Stimulated activated CD8-positive, alpha-beta memory T cell treated with anti-CD3 and anti-CD28 coated beads, Interleukin-2, amount 100 ng/mL, for 1 hour (primary cell): ENCODE measurements around the gene SLC35E1.
A peak's percentile ranks its signal among the peaks of the same experiment; 100 is the strongest.

Source experiments
- DNase-seq, 2 donors: peaks; one replicate each; pipeline ENCODE4 v3.0.0-alpha.2; 2020; ENCODE audit warnings: low read depth in 2 of 2

SLC35E1 gene

GRCh38 chr19:16598848-16599247, 26.6 kb upstream of the SLC35E1 start:
- DNase-seq, result no peak

GRCh38 chr19:16596399-16596798, 24.2 kb upstream of the SLC35E1 start:
- no peak for DNase-seq

- DNase-seq, result no peak
Observed at GRCh38 chr19:16595097-16595496, 22.9 kb upstream of the SLC35E1 start.

GRCh38 chr19:16594681-16595091, 22.5 kb upstream of the SLC35E1 start:
- no peak for DNase-seq

- DNase-seq, result peak in 1 of 2 donors; percentile 19
Observed at GRCh38 chr19:16594131-16594586, 21.9 kb upstream of the SLC35E1 start.

GRCh38 chr19:16593181-16593580, 21.0 kb upstream of the SLC35E1 start:
- no peak for DNase-seq

- DNase-seq, result no peak
Observed at GRCh38 chr19:16591803-16592556, 19.8 kb upstream of the SLC35E1 start.

- DNase-seq, result no peak
Observed at GRCh38 chr19:16590876-16591802, 18.9 kb upstream of the SLC35E1 start.

GRCh38 chr19:16589917-16590316, 17.7 kb upstream of the SLC35E1 start:
- DNase-seq, result no peak

GRCh38 chr19:16588824-16589577, 16.8 kb upstream of the SLC35E1 start:
- no peak for DNase-seq

- peak in 1 of 2 donors; percentile 22 for DNase-seq
Observed at GRCh38 chr19:16587833-16588823, 15.9 kb upstream of the SLC35E1 start.

GRCh38 chr19:16586991-16587832, 15.0 kb upstream of the SLC35E1 start:
- no peak for DNase-seq

- DNase-seq, result no peak
Observed at GRCh38 chr19:16586477-16586871, 14.3 kb upstream of the SLC35E1 start.

GRCh38 chr19:16585808-16586476, 13.7 kb upstream of the SLC35E1 start:
- DNase-seq, result no peak

GRCh38 chr19:16585094-16585801, 13.0 kb upstream of the SLC35E1 start:
- no peak for DNase-seq

- DNase-seq, result peak; percentile 73 to 78
Observed at GRCh38 chr19:16584248-16585093, 12.3 kb upstream of the SLC35E1 start.

GRCh38 chr19:16582486-16583261, 10.5 kb upstream of the SLC35E1 start:
- DNase-seq, result no peak
